Measurements from ENCODE around the gene RNASEH1. TPM values are rescaled to one million over a fixed set of nuclear protein-coding genes. Genes with fewer than 3 reads are reported as not detected.
"Not testable (repeated sequence)": the region's sequence is repeated elsewhere in the genome, so short reads cannot be mapped to it uniquely, and the experiment has no call there.

The RNASEH1 gene
- total RNA-seq, 2 experiments from 2014 or later = 14.6 to 24.0 TPM

DNA sequence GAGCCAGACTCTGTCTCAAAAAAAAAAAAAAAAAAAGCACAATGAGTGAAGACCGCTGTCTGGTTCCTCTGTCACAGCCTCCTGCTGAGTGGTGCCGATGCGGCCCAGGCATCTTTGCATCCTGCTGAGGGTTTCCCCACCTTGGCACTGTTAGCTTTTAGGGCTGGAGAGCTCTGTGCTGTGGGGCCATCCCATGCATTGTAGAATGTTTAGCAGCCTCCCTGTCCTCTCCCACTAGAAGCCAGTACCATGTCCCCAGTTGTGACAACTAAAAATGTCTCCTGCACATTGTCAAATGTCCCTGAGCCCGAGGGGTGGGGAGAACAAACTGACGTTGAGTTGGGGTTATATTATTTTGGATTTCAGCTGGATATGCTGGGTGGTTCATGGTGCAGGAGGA lies 28.9 kb upstream of the RNASEH1 start:
- H3K27me3 Mint-ChIP-seq = no peaks in the 10 kb centered on the region
- ChIA-PET POLR2A (interaction anchor here (1.4 kb wide), 1 partner anchor 8 kb away, joined by 3 read pairs; no protein-coding TSS in a partner anchor), CTCF (interaction anchor here (0.8 kb wide), 1 partner anchor 65 kb away, joined by 4 read pairs; no protein-coding TSS in a partner anchor)
- H3K4me3 Mint-ChIP-seq = no peak overlapping the region
- H3K27ac Mint-ChIP-seq = no peak overlapping the region
- H3K9me3 Mint-ChIP-seq (ENCODE audit: low read depth) = no peaks in the 10 kb centered on the region
- DNase-seq (no peak), ATAC-seq (no peak)
- H3K4me1 Mint-ChIP-seq = no peaks in the 10 kb centered on the region
- intact Hi-C loops (cut with DNase I, micrococcal nuclease) = no loop called here
- H3K36me3 Mint-ChIP-seq (ENCODE audit: low read depth) = peaks cover 22% of the 10 kb centered on the region

DNA sequence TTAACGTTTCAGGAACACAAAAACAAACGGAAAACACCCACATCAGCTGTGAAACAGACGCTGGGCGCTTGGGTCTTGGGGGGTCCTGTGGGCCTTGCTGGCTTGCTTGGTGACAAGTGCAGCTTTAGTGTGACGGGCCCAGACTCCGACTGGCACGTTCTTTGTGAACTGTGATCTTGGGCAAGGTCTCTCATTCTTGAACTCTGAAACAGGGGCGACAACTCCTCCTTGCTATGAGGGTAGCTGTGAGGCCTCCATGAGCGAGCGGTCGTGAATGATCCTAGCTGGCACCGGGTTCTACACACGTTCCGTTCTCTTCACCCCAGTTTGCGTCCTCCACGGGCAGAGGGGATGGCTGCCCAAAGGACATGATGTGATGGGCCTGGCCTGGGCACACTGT lies 28.1 kb upstream of the RNASEH1 start:
- POLR2A ChIA-PET = interaction anchor here (0.6 kb wide), 1 partner anchor 38 kb away, joined by 3 read pairs; no protein-coding TSS in a partner anchor
- ATAC-seq = no peak
- CTCF ChIA-PET = no interaction called here
- H3K36me3 Mint-ChIP-seq (ENCODE audit: low read depth) = peaks cover 30% of the 10 kb centered on the region
- no peaks in the 10 kb centered on the region for H3K4me1 Mint-ChIP-seq
- H3K27ac Mint-ChIP-seq = no peak overlapping the region
- no peaks in the 10 kb centered on the region for H3K9me3 Mint-ChIP-seq (ENCODE audit: low read depth)
- H3K4me3 Mint-ChIP-seq = no peak overlapping the region
- no peak for DNase-seq
- no peaks in the 10 kb centered on the region for H3K27me3 Mint-ChIP-seq
- intact Hi-C loops (cut with DNase I, micrococcal nuclease) = no loop called here

DNA sequence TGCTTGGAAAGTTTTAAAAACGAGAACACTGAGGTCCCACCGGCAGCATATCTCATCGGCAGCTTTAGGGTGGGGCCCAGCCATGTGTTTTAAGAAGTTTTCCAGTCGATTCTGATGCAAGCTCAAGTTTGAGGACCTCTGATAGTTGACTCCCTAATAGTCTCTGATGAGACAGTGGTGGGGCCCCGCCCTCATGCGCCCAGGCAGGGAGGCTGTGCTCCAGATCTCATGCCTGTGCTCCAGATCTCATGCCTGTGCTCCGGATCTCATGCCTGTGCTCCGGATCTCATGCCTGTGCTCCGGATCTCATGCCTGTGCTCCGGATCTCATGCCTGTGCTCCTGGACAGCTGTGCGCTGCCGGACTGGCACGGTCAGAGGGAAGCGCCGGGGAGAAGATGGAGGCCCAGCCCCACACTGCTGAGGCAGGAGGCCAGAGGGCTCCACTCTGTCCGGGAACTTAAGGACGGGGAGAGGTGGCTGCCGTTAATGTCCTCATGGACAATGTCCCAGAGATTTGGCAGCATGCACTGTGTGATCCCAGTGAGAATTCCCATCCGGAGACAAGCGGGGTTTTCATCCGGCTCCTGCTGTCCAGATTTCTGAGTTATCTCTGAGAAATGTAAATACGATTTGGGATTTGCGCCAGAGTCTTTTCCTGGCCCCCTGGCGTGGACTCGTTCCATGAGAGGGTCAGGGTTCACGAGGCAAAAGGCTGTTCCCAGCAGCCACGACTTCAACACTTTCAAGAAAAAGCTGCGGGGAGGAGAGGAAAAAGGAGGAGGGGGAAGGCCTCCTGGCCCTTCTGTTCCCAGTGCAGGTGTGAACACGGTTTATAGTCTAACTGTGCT lies 27.4 kb upstream of the RNASEH1 start:
- CTCF ChIA-PET = no interaction called here
- no peak for ATAC-seq
- Mint-ChIP-seq H3K27ac (no peak overlapping the region), H3K9me3 (ENCODE audit: low read depth) (no peaks in the 10 kb centered on the region), H3K4me3 (no peak overlapping the region), H3K27me3 (no peaks in the 10 kb centered on the region), H3K36me3 (ENCODE audit: low read depth) (peaks cover 37% of the 10 kb centered on the region), H3K4me1 (peaks cover under 1% of the 10 kb centered on the region)
- DNase-seq = no peak
- intact Hi-C loops (cut with DNase I, micrococcal nuclease) = no loop called here
- POLR2A ChIA-PET = no interaction called here

DNA sequence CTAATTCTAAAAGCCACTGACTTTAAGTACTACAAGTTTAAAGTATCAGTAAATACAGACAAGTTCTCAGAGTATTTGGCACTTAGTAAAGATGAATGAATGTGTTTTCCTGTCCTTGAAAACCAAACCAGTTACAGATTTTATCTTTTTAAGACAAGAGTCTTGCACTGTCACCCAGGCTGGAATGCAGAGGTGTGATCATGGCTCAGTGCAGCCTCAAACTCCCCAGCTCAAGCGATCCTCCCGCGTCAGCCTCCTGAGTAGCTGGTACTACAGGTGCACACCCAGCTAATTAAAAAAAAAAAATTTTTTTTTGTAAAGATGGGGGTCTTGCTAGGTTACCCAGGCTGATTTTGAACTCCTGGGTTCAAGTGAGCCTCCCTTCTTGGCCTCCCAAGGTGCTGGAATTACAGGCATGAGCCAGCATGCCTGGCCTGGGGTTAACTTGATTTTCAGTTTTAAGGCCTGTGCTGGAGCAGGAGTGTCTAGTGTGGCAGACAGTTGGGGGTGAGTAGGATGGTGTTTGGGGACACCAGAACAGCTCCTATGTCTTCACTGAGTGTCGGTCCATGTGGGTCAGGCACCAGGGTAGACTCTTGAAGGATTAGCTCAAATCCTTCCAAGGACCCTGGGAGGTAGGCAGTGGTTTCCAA lies 26.6 kb upstream of the RNASEH1 start:
- ChIA-PET POLR2A (no interaction called here), CTCF (no interaction called here)
- Mint-ChIP-seq H3K27ac (no peak overlapping the region), H3K9me3 (ENCODE audit: low read depth) (no peaks in the 10 kb centered on the region), H3K36me3 (ENCODE audit: low read depth) (peaks cover 43% of the 10 kb centered on the region), H3K4me3 (no peak overlapping the region), H3K4me1 (peaks cover 7% of the 10 kb centered on the region), H3K27me3 (no peaks in the 10 kb centered on the region)
- no peak for DNase-seq
- no peak for ATAC-seq
- intact Hi-C loops (cut with DNase I, micrococcal nuclease) = no loop called here

DNA sequence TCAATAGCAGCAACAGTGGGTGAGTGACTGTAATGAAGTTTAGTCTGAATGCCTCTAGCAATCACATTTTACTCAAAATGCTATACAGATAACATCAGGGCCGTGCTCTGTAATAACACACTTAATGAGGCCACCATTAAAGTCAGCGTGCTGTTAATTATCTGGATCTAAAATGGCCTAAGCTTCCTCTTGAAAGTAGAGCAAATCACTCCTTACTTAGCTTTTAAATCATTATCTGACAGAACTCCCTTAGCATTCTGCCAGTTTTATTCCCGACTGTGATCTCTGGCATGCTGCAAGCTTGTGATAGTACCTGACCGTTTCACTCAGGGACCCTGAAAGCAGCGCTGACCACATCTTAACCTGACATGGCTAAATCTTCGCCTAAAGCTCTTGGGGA lies 25.9 kb upstream of the RNASEH1 start:
- DNase-seq = no peak
- ATAC-seq = no peak
- ChIA-PET CTCF (interaction anchor here (0.6 to 1.6 kb wide), 3 partner anchors 10 to 55 kb away, joined by 3 to 5 read pairs (median 4); no protein-coding TSS in a partner anchor), POLR2A (no interaction called here)
- no peaks in the 10 kb centered on the region for H3K9me3 Mint-ChIP-seq (ENCODE audit: low read depth)
- peaks cover 14% of the 10 kb centered on the region for H3K4me1 Mint-ChIP-seq
- H3K4me3 Mint-ChIP-seq = no peak overlapping the region
- no peaks in the 10 kb centered on the region for H3K27me3 Mint-ChIP-seq
- no peak overlapping the region for H3K27ac Mint-ChIP-seq
- peaks cover 44% of the 10 kb centered on the region for H3K36me3 Mint-ChIP-seq (ENCODE audit: low read depth)
- intact Hi-C loops (cut with DNase I, micrococcal nuclease) = no loop called here

DNA sequence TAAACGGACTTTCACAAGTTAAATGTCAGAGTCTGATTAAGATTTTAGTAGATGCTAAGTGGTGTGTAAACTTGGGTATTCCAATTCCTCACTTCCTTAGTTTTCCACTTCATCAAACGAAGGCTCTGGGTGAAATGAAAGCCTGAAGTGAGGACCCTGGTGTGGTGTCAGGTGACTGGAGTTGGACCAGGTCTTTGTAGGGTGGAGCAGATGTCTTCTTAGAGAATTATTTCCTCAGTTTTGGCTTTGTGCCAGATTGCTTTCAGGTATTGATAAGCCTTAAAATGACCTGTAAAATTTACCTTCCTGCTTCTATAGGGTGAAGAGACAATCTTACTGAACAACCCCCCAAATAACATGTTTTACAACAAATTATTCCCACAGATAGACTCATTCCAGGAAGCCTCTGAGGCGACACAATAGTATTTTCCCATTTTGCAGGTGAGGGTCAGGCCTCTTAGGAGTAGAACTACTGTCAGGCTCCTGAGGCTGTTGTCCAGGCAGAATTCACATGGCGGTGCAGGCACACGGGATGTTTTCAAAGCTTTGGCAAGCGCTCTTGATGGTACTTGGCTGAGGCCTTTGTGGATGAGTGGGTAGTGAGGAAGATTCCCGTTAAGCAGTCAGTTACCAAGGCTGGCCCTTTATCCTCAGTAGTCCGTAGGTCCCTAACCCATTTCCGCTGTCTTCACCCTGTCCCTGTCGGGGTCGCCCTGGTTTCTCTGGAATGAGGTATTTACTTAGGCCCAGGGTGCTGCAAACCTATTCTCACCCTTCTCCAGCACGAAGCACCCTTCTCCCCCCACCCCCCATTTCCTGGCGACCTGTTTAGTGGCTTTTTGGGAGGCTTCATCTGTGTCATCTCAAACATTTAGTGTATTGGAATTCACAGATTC lies 23.5 kb upstream of the RNASEH1 start:
- H3K4me1 Mint-ChIP-seq = peaks cover 37% of the 10 kb centered on the region

DNA sequence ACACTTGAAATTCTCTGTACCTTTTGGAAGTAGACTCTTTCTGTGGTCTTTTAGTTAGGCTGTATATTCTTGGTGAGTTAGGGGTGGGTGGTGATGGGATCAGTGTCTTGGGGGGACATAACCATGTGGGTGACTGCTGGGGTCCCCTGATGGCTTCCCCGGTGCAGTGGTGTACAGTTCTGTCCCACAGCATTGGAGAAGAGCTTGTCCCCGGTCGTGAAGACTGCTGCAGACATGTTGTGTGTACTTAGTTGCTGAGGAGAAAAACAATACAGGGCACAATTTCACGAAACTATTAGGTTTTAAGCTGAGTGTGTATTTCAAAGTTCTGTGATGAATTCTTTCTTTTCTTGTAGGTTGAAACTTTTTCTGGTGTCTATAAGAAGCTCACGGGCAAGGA lies 22.3 kb upstream of the RNASEH1 start:
- Mint-ChIP-seq H3K27me3 (no peaks in the 10 kb centered on the region), H3K4me1 (peaks cover 43% of the 10 kb centered on the region), H3K27ac (no peak overlapping the region), H3K9me3 (ENCODE audit: low read depth) (no peaks in the 10 kb centered on the region), H3K4me3 (no peak overlapping the region), H3K36me3 (ENCODE audit: low read depth) (peaks cover 79% of the 10 kb centered on the region)
- no peak for DNase-seq
- no peak for ATAC-seq
- intact Hi-C loops (cut with DNase I, micrococcal nuclease) = no loop called here
- CTCF ChIA-PET = interaction anchor here (0.7 to 1.0 kb wide), 2 partner anchors 12 to 245 kb away, joined by 3 to 4 read pairs; no protein-coding TSS in a partner anchor
- POLR2A ChIA-PET = interaction anchor here (1.0 kb wide), 1 partner anchor 22 kb away, joined by 5 read pairs; the partner anchor contains the start of gene RNASEH1

More for the DNA sequence above, 23.5 kb upstream of the RNASEH1 start:
- DNase-seq = no peak
- H3K4me3 Mint-ChIP-seq = no peak overlapping the region
- intact Hi-C loops (cut with DNase I, micrococcal nuclease) = no loop called here
- ChIA-PET POLR2A (interaction anchor here (0.6 to 1.0 kb wide), 2 partner anchors 23 to 57 kb away, joined by 4 to 5 read pairs; partner anchors contain the start of gene RNASEH1), CTCF (interaction anchor here (0.7 kb wide), 1 partner anchor 247 kb away, joined by 3 read pairs; no protein-coding TSS in a partner anchor)
- H3K9me3 Mint-ChIP-seq (ENCODE audit: low read depth) = no peaks in the 10 kb centered on the region
- H3K27ac Mint-ChIP-seq = peak overlapping the region; percentile 25
- H3K27me3 Mint-ChIP-seq = no peaks in the 10 kb centered on the region
- H3K36me3 Mint-ChIP-seq (ENCODE audit: low read depth) = peaks cover 68% of the 10 kb centered on the region
- no peak for ATAC-seq

DNA sequence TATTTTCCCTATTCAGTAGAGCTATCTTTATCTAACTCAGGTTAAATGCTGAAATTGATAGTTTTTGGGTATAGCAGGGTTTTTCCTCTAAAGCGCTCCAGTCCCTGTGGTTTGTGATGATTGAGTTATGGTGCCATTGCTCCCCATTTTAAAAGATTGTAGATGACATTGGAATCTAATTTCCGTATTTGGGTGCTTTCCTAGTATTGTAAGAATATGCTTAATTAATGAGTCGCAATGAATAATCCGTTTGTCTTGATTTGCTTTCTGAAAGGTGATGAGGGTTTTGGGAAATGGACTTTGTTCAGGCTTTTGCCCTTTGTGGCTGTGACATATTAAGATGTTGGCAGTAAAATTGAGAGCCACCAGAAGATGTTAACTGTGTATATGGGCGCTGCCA lies 20.9 kb upstream of the RNASEH1 start:
- H3K4me1 Mint-ChIP-seq = peaks cover 47% of the 10 kb centered on the region

DNA sequence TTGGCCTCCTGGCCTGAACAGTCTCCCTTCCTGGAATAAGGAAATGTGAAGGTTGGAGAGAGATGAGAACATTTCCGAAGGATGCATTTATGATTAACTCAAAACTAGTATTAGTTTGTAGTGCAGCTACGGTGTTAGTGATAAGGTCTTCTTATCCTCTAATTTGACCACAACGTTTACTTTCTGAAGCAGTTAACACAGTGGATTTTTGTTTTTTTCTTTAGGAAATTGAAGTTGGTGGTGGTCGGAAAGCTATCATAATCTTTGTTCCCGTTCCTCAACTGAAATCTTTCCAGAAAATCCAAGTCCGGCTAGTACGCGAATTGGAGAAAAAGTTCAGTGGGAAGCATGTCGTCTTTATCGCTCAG lies 18.1 kb upstream of the RNASEH1 start:
- Mint-ChIP-seq H3K36me3 (ENCODE audit: low read depth) (peaks cover 59% of the 10 kb centered on the region), H3K4me3 (peak overlapping the region; percentile 94), H3K27ac (peak overlapping the region; percentile 92), H3K4me1 (peaks cover 47% of the 10 kb centered on the region)
- POLR2A ChIA-PET = interaction anchor here (1.2 to 3.2 kb wide), 2 partner anchors 18 to 76 kb away, joined by 6 to 22 read pairs; partner anchors contain the start of gene RNASEH1
- CTCF ChIA-PET = interaction anchor here (0.6 to 0.8 kb wide), 3 partner anchors 18 to 353 kb away, joined by 3 read pairs; partner anchors contain the start of gene RNASEH1
- ATAC-seq; H3K9me3 Mint-ChIP-seq (ENCODE audit: low read depth); H3K27me3 Mint-ChIP-seq; DNase-seq: not testable (repeated sequence)
- intact Hi-C loops (cut with DNase I, micrococcal nuclease) = loop anchor here in 1 of 2 experiments (5.0 kb wide), 1 partner anchor 76 kb away; no protein-coding TSS in a partner anchor

More for the DNA sequence above, 20.9 kb upstream of the RNASEH1 start:
- intact Hi-C loops (cut with DNase I, micrococcal nuclease) = loop anchor here in 1 of 2 experiments (5.0 kb wide), 1 partner anchor 73 kb away; no protein-coding TSS in a partner anchor
- peak overlapping the region; percentile 94 for H3K4me3 Mint-ChIP-seq
- H3K27ac Mint-ChIP-seq = peak overlapping the region; percentile 87
- no peaks in the 10 kb centered on the region for H3K27me3 Mint-ChIP-seq
- ATAC-seq (no peak), DNase-seq (no peak)
- ChIA-PET CTCF (interaction anchor here (1.0 to 1.6 kb wide), 3 partner anchors 15 to 156 kb away, joined by 3 read pairs; no protein-coding TSS in a partner anchor), POLR2A (interaction anchor here (1.0 to 1.3 kb wide), 3 partner anchors 9 to 21 kb away, joined by 3 to 14 read pairs (median 3); partner anchors contain the start of gene RNASEH1)
- peaks cover 3% of the 10 kb centered on the region for H3K9me3 Mint-ChIP-seq (ENCODE audit: low read depth)
- H3K36me3 Mint-ChIP-seq (ENCODE audit: low read depth) = peaks cover 75% of the 10 kb centered on the region

DNA sequence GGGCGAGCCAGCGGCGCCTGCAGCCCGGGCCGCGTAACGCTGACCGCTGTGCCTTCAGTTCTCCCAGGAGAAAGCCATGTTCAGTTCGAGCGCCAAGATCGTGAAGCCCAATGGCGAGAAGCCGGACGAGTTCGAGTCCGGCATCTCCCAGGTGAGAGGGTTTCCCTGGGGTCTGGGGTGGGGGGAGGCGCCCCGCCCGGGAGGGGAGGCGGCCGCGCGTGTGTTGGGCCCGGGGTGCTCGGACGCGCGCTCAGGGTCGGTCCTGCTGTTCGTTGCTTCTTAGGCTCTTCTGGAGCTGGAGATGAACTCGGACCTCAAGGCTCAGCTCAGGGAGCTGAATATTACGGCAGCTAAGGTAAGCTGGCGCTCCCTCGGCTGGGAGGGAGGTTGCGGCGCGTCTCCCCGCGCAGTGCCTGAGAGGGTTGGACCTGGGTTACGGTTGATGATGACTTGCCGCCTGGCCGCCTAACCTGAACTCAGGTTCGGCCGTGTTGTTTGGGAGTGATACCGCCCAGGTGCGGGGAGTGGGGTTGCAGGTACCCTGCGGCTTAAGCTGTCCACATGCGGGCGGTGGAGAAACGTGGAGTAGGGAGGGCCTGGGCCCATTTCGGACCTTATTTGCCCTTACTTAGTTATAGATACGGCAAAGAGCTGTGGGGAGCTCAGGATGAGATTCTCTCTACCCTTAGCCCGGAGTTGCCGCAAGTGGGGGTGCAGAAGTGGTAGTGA lies 17.6 kb upstream of the RNASEH1 start:
- Mint-ChIP-seq H3K27me3 (no peaks in the 10 kb centered on the region), H3K27ac (peak overlapping the region; percentile 92), H3K36me3 (ENCODE audit: low read depth) (peaks cover 53% of the 10 kb centered on the region), H3K4me1 (peaks cover 47% of the 10 kb centered on the region), H3K9me3 (ENCODE audit: low read depth) (peaks cover 3% of the 10 kb centered on the region), H3K4me3 (peak overlapping the region; percentile 94)
- ATAC-seq (peak; percentile 8), DNase-seq (peak; percentile 45)
- intact Hi-C loops (cut with DNase I, micrococcal nuclease) = loop anchor here (1.0 to 5.0 kb wide), 6 partner anchors 17 to 353 kb away; partner anchors contain the start of genes ADI1 (in 2 of the 2), EIPR1 (in 2 of the 2) and RNASEH1 (in 2 of the 2)
- ChIA-PET CTCF (interaction anchor here (0.6 to 0.8 kb wide), 3 partner anchors 18 to 353 kb away, joined by 3 read pairs; partner anchors contain the start of gene RNASEH1), POLR2A (interaction anchor here (1.2 to 3.2 kb wide), 2 partner anchors 18 to 76 kb away, joined by 6 to 22 read pairs; partner anchors contain the start of gene RNASEH1)
